RWPE2 (cell line): ENCODE results near the gene ATF6B.

ENCODE experiments used
- ATAC-seq: fragments of 200-7000 bp; cut with Tn5 transposase; 3 replicates; pipeline ENCODE4 v1.9.1; 2021; ENCODE audit warnings: low read depth
- DNase-seq: peaks from one replicate; pipeline ENCODE4 v3.0.0-alpha.2; 2020; ENCODE audit warnings: low spot score
- H3K27ac ChIP-seq: fragments of 450-650 bp; 2 replicates; pipeline ENCODE4 v1.5.1; 2017; ENCODE audit warnings: mild to moderate bottlenecking; ENCODE audit not compliant: poor library complexity, severe bottlenecking
- H3K27me3 ChIP-seq: fragments of 250-450 bp; sonication (Bioruptor Pico); 2 replicates; pipeline ENCODE4 v1.5.1; 2021; ENCODE audit warnings: mild to moderate bottlenecking, moderate library complexity; ENCODE audit not compliant: insufficient read depth, poor library complexity, severe bottlenecking
- H3K36me3 ChIP-seq: fragments of 250-450 bp; sonication (Bioruptor Pico); 2 replicates; pipeline ENCODE4 v1.5.1; 2020; ENCODE audit warnings: low read depth, mild to moderate bottlenecking, moderate library complexity
- H3K4me1 ChIP-seq: fragments of 250-450 bp; sonication (Bioruptor Pico); 2 replicates; pipeline ENCODE4 v1.5.1; 2021; ENCODE audit warnings: mild to moderate bottlenecking, moderate library complexity; ENCODE audit not compliant: insufficient read depth, poor library complexity, severe bottlenecking
- H3K4me3 ChIP-seq: fragments of 250-450 bp; sonication (Bioruptor Pico); 2 replicates; pipeline ENCODE4 v1.5.1; 2021; ENCODE audit warnings: mild to moderate bottlenecking, moderate library complexity; ENCODE audit not compliant: severe bottlenecking
- H3K9me3 ChIP-seq: fragments of 250-450 bp; sonication (Bioruptor Pico); 2 replicates; pipeline ENCODE4 v1.5.1; 2021; ENCODE audit warnings: mild to moderate bottlenecking, moderate library complexity; ENCODE audit not compliant: severe bottlenecking
- TF ChIP-seq, protein P1 (sequence below): fragments of 450-650 bp; IDR thresholded peaks from one replicate; pipeline ENCODE4 v1.5.1; 2017; ENCODE audit warnings: mild to moderate bottlenecking, moderate library complexity; ENCODE audit not compliant: poor library complexity, severe bottlenecking

The ATF6B gene

DNA sequence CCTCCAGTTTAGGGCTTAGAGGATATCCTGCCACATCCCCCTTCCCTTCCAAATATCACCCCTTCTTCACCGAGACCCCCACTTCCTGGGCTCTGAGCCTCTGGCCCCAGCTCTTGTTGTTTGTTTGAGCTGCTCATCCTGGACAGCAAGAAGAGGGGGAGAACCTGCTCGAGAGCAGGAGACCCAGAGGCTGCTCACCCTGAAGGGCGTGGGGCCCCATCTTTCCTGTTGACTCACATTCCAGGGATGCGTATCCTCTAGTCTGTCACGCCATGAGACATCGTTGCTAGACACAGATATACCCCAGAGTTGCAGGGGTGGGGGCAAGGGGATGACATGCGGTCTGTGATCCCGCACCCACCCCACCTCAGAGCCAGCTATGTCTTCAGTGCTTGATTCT is 13.2 kb downstream of the ATF6B start:
- ATAC-seq, result peak; percentile 71
- peaks cover 16% of the 10 kb centered on the region for H3K4me1 ChIP-seq
- TF ChIP-seq, protein P1, sequence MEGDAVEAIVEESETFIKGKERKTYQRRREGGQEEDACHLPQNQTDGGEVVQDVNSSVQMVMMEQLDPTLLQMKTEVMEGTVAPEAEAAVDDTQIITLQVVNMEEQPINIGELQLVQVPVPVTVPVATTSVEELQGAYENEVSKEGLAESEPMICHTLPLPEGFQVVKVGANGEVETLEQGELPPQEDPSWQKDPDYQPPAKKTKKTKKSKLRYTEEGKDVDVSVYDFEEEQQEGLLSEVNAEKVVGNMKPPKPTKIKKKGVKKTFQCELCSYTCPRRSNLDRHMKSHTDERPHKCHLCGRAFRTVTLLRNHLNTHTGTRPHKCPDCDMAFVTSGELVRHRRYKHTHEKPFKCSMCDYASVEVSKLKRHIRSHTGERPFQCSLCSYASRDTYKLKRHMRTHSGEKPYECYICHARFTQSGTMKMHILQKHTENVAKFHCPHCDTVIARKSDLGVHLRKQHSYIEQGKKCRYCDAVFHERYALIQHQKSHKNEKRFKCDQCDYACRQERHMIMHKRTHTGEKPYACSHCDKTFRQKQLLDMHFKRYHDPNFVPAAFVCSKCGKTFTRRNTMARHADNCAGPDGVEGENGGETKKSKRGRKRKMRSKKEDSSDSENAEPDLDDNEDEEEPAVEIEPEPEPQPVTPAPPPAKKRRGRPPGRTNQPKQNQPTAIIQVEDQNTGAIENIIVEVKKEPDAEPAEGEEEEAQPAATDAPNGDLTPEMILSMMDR, result no peak
- H3K27me3 ChIP-seq, result no peaks in the 10 kb centered on the region
- H3K36me3 ChIP-seq, result peaks cover 17% of the 10 kb centered on the region
- no peak overlapping the region for H3K4me3 ChIP-seq
- no peak for DNase-seq
- H3K27ac ChIP-seq, result peak overlapping the region; percentile 79
- H3K9me3 ChIP-seq, result no peaks in the 10 kb centered on the region

DNA sequence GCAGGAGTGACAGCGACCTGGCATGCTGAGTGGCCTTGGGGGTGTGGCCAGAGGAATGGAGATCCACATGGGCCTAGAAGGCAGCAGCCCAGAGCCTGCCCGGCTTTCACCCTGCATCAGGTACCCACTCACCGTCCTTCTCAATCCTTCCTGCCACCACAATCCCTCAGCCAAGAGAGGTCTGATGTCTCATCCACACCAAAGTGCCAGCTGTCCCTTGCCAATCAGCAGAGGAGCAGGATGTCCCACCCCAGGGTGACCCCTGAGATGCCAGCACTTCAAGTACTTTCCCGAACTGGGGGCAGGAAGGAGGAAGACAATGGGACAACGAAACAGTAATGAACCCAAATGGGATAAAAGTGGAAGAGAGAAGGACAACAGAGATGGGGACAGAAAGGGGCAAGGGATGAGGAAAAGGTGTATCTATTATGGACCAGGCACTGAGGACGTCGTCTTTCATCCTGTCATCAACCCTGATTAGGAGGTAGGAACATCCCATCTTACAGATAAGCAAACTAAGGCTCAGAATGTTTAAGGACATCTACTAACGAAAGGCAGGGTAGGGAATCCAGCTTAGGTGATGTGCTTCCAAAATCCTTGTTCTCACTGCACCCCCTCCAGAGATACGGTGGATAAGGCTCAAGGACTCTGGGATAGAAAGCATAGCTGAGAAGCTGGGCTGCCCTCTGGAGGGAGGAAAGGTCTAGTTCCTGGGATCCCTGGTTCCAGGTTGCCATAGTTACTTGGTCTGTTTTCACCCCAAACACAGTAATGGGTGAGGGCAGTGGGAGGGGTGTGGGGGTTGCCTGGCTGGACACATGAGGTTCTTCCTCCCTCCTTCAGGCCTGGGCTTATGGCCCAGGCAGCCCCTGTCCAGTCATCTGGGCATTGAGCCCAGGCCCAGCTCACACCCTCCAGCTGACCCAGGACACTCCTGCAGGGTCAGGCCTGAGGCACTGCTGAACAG is 14.4 kb downstream of the ATF6B start:
- Histone ChIP-seq H3K4me3 (no peak overlapping the region), H3K27ac (peak overlapping the region; percentile 79), H3K4me1 (peaks cover 18% of the 10 kb centered on the region), H3K36me3 (peaks cover 17% of the 10 kb centered on the region), H3K27me3 (no peaks in the 10 kb centered on the region), H3K9me3 (no peaks in the 10 kb centered on the region)
- TF ChIP-seq, protein P1, result peak; percentile 66
- ATAC-seq (peak; percentile 63), DNase-seq (no peak)

DNA sequence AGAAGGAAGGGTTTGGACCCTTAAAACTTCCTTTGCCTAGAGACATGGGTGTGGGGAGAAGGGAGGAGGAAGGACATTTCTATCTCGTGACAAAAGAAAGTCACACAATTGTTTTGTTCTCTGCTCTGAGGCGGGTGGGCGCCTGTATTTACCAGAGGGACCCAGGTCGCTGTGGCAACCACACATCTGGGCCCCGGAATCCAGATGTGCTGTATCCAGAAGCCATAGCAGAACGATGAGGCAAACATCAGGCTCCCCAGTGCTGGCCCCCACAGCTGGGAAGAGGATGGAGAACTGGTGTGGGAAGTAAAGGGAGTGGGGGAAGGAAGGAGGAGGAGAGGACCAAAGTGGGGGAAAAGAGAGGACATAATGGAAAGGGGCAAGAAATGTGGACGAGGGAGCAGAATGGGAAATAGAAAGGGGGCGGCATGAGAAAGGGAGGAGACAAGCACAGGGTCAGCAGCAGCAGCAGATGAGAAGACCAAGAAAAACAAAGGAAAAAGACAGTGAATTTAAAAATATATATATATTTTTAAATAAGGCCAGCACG is 15.5 kb downstream of the ATF6B start:
- TF ChIP-seq, protein P1, result no peak
- DNase-seq (no peak), ATAC-seq (no peak)
- Histone ChIP-seq H3K4me3 (no peak overlapping the region), H3K9me3 (no peaks in the 10 kb centered on the region), H3K36me3 (peaks cover 6% of the 10 kb centered on the region; the same call in 1 of the 2 replicates), H3K27ac (no peak overlapping the region), H3K27me3 (no peaks in the 10 kb centered on the region), H3K4me1 (peaks cover 30% of the 10 kb centered on the region)

DNA sequence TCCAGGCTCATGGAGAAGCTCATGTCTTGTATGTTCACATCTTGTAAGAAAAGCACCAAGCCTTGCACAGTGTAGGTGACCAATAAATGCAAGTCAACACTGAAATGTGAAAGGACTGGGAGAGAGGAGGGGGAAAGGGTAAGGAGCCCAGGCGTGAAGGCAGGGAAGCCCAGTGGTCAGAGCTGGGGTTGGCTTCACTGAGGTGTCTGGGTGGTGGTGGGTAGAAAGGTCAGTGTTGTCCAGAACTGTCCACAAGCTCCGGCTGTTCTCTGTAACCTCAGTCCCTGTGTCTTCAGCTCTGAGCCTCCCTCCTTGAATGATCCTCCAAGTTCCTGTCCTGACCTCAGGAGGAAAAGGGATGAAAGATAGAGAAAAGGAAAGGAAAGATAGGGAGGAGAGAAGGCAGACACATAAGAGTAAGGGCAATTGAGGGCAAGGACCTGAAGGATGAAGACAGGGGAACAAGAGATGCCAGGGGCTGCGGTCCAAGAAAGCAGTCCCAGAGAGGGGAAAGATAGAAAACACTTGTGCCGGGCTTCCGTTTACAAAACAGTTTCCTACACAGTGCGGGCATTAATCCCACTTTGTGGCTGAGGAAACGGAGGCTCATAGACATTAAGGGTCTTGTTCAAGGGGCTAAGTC is 16.5 kb downstream of the ATF6B start:
- DNase-seq, result no peak
- no peak for ATAC-seq
- Histone ChIP-seq H3K27ac (no peak overlapping the region), H3K4me1 (peaks cover 36% of the 10 kb centered on the region), H3K9me3 (no peaks in the 10 kb centered on the region), H3K36me3 (peaks cover 6% of the 10 kb centered on the region; the same call in 1 of the 2 replicates), H3K4me3 (no peak overlapping the region), H3K27me3 (no peaks in the 10 kb centered on the region)
- TF ChIP-seq, protein P1, result no peak
